GM21619 (cell line): ENCODE results near the gene GPR52.

ENCODE experiments used
- ATAC-seq: cut with Tn5 transposase; IDR thresholded peaks from one replicate; pipeline ENCODE4 v1.9.1; 2021; ENCODE audit not compliant: unreplicated experiment

The GPR52 gene

GRCh38 chr1:174466607-174467006 is 18.8 kb downstream of the GPR52 start:
- no peak for ATAC-seq

- ATAC-seq, result no peak
Measured at GRCh38 chr1:174469052-174469451, 21.3 kb downstream of the GPR52 start.

GRCh38 chr1:174469687-174470086 is 21.9 kb downstream of the GPR52 start:
- ATAC-seq, result no peak

- no peak for ATAC-seq
Measured at GRCh38 chr1:174479281-174479680, 31.5 kb downstream of the GPR52 start.

- no peak for ATAC-seq
Measured at GRCh38 chr1:174480324-174480723, 32.6 kb downstream of the GPR52 start.

- no peak for ATAC-seq
Measured at GRCh38 chr1:174491606-174492005, 43.8 kb downstream of the GPR52 start.

GRCh38 chr1:174497478-174497877 is 49.7 kb downstream of the GPR52 start:
- ATAC-seq, result no peak
